ENCODE results near the gene TRIM40. TPM values are rescaled to one million over a fixed set of nuclear protein-coding genes. Genes with fewer than 3 reads are reported as not detected.

Gene TRIM40
- total RNA-seq, 6 experiments from 2014 or later: 0.18 to 5.2 TPM; not detected in 4

DNA sequence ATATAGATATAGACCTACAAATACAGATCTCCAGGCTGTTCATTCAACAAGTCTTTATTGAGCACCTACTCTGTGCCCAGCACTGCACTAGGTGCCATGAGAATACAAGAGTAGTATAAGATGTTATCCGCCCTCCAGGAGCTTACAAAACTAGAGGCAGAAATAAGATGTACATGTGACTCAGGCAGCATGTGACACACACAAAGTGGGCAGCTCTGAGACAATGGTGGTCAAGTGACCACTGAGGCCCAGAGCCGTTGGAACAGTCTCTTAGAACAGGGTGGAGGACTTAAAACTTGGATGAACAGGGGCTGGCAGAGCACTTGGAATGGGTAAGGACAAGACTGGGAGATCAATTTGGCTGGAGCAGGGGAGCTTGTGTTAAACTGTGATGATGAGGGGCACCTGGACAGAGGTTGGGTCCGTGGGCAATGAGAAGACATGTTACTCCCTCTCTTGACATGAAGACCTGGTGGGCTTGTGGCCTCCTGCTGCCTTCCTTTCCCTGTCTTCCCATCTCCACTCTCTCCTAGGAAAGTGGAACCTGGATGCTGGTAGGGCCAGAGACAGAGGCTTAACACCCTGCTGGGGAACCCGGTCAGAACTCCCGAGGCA is 48.6 kb downstream of the TRIM40 start:
- no peak for DNase-seq
- Histone ChIP-seq H3K27ac (no peak overlapping the region), H3K9me3 (no peaks in the 10 kb centered on the region), H3K4me3 (no peak overlapping the region), H3K4me1 (no peaks in the 10 kb centered on the region), H3K27me3 (no peaks in the 10 kb centered on the region), H3K36me3 (peaks cover 0 to 36% (median 25%) of the 10 kb centered on the region in 4 donors)
- ATAC-seq: peak in 2 of 4 donors; percentile 24 to 39
- TF ChIP-seq, protein P1, sequence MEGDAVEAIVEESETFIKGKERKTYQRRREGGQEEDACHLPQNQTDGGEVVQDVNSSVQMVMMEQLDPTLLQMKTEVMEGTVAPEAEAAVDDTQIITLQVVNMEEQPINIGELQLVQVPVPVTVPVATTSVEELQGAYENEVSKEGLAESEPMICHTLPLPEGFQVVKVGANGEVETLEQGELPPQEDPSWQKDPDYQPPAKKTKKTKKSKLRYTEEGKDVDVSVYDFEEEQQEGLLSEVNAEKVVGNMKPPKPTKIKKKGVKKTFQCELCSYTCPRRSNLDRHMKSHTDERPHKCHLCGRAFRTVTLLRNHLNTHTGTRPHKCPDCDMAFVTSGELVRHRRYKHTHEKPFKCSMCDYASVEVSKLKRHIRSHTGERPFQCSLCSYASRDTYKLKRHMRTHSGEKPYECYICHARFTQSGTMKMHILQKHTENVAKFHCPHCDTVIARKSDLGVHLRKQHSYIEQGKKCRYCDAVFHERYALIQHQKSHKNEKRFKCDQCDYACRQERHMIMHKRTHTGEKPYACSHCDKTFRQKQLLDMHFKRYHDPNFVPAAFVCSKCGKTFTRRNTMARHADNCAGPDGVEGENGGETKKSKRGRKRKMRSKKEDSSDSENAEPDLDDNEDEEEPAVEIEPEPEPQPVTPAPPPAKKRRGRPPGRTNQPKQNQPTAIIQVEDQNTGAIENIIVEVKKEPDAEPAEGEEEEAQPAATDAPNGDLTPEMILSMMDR (IDR thresholded peaks at IDR 0.05): no peak
- no peak for TF ChIP-seq POLR2A (IDR thresholded peaks at IDR 0.05)
- intact Hi-C loops (cut with DNase I): no loop called here
- 68% methylated on average over 2 of the region's 5 CpGs for WGBS (ENCODE audit: insufficient coverage, low coverage, low lambda C conversion rate, missing lambda C conversion rate)

GRCh38 chr6:30185846-30186484 is 50.0 kb downstream of the TRIM40 start:
- Histone ChIP-seq H3K36me3 (peaks cover 0 to 49% (median 31%) of the 10 kb centered on the region in 4 donors), H3K27ac (no peak overlapping the region), H3K9me3 (no peaks in the 10 kb centered on the region), H3K4me1 (no peaks in the 10 kb centered on the region), H3K27me3 (no peaks in the 10 kb centered on the region), H3K4me3 (no peak overlapping the region)
- TF ChIP-seq, protein P1 (IDR thresholded peaks at IDR 0.05): no peak
- TF ChIP-seq POLR2A (IDR thresholded peaks at IDR 0.05): no peak
- no peak for DNase-seq
- ATAC-seq: peak in 3 of 4 donors; percentile 15 to 37 (median 23)
- intact Hi-C loops (cut with DNase I): no loop called here
- no CpG with 5 or more reads among the region's 20 CpGs for WGBS (ENCODE audit: insufficient coverage, low coverage, low lambda C conversion rate, missing lambda C conversion rate)

DNA sequence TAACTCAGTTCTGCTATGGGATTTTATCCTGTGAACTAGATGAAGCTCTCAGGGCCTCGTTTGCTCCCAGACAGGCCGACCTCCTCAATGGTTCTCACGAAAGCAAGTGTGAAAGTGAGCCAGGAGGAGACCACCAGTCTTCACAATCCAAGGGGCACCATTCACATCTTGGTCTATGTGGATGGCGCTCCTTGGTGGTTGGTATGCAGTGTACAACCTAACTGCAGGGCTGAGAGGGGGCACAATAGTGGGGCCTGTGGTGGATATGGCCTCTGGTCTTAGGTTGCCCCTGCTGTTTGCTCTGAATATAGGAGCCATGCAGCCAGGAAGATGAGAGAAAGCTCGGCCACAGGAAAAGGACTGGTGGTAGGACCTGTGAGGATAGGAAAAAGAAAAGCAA is 52.6 kb downstream of the TRIM40 start:
- no peak for DNase-seq
- H3K27ac ChIP-seq: no peak overlapping the region
- WGBS (ENCODE audit: insufficient coverage, low coverage, low lambda C conversion rate, missing lambda C conversion rate): 94% methylated on average over 2 of the region's 5 CpGs
- H3K27me3 ChIP-seq: no peaks in the 10 kb centered on the region
- no peaks in the 10 kb centered on the region for H3K9me3 ChIP-seq
- H3K36me3 ChIP-seq: peaks cover 0 to 64% (median 32%) of the 10 kb centered on the region in 4 donors
- TF ChIP-seq, protein P1 (IDR thresholded peaks at IDR 0.05): no peak
- TF ChIP-seq POLR2A (IDR thresholded peaks at IDR 0.05): no peak
- H3K4me1 ChIP-seq: no peaks in the 10 kb centered on the region
- no peak overlapping the region for H3K4me3 ChIP-seq
- ATAC-seq: no peak
- intact Hi-C loops (cut with DNase I): no loop called here

DNA sequence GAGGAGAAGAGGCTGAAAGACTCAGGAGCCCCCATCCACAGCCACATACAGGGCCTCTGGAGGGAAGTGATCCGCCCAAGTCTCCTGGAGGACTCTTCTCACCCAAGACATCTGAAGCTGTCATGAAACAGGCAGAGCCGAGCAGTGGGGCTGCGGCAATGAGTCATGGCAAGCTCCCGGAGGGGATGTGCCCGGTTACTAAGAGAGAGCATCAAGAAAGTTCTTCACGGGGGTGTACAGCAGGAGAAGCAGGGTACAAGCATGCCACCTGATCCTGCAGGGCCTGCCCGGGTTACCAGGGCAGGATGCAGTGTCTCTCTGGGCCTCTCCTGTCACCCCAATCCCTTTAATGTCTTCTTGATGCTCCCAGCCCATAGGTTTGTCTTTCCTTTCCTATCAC is 56.1 kb downstream of the TRIM40 start:
- H3K36me3 ChIP-seq: peaks cover 0 to 73% (median 34%) of the 10 kb centered on the region in 4 donors
- H3K4me1 ChIP-seq: no peaks in the 10 kb centered on the region
- H3K27me3 ChIP-seq: no peaks in the 10 kb centered on the region
- no peak overlapping the region for H3K4me3 ChIP-seq
- TF ChIP-seq, protein P1 (IDR thresholded peaks at IDR 0.05): no peak
- no peak for TF ChIP-seq POLR2A (IDR thresholded peaks at IDR 0.05)
- DNase-seq (no peak), ATAC-seq (peak in 1 of 4 donors; percentile 18)
- no CpG with 5 or more reads among the region's 7 CpGs for WGBS (ENCODE audit: insufficient coverage, low coverage, low lambda C conversion rate, missing lambda C conversion rate)
- intact Hi-C loops (cut with DNase I): no loop called here
- no peaks in the 10 kb centered on the region for H3K9me3 ChIP-seq
- H3K27ac ChIP-seq: no peak overlapping the region
